A549 (cell line): ENCODE data around the gene DHX35. TPM values are rescaled to one million over a fixed set of nuclear protein-coding genes. Genes with fewer than 3 reads are reported as not detected.

Experiments used
- ATAC-seq, 2 experiments: fragments of 200-7000 bp in 1 of 2; fragments of >200 bp in 1 of 2; cut with Nextera tagmentation in 1 of 2; cut with Tn5 transposase in 1 of 2; 3 replicates each; pipeline versions ENCODE4 v1.8.0 to v1.9.1; 2018 to 2020; ENCODE audit warnings: mild to moderate bottlenecking in 1 of 2, moderate library complexity in 1 of 2
- CTCF ChIA-PET: fragments of 300-600 bp; sonication (Branson Sonifier 250); formaldehyde crosslinking; extraction: SDS; loops from one replicate; lab custom pipeline; 2021; ENCODE audit warnings: antibody characterized with exemption, inconsistent platforms; lab: Yijun Ruan, JAX
- POLR2A ChIA-PET: fragments of 350-600 bp; formaldehyde crosslinking; extraction: SDS; loops from one replicate; lab custom pipeline; 2021; ENCODE audit warnings: antibody characterized with exemption, inconsistent platforms; lab: Yijun Ruan, JAX
- DNase-seq, 2 experiments: peaks; one replicate each; pipeline versions ENCODE4 v3.0.0 to v3.0.0-alpha.2; 2011 to 2016; ENCODE audit warnings: low read depth in 1 of 2, low spot score in 1 of 2
- FAIRE-seq: peaks from 2 replicates; lab custom pipeline; 2011; peaks lifted over from hg19 to GRCh38; lab: Jason Lieb, UNC
- H3K27ac ChIP-seq, 2 experiments: fragments of >200 bp; sonication (Bioruptor Twin); formaldehyde crosslinking; 3 replicates each; pipeline ENCODE4 v1.5.1; 2016 to 2017
- H3K4me1 ChIP-seq: fragments of >200 bp; sonication (Bioruptor Twin); formaldehyde crosslinking; 3 replicates; pipeline ENCODE4 v1.6.1; 2016
- H3K4me2 ChIP-seq: fragments of >200 bp; sonication (Bioruptor Twin); formaldehyde crosslinking; 3 replicates; pipeline ENCODE4 v1.6.1; 2016
- H3K4me3 ChIP-seq: fragments of >200 bp; sonication (Bioruptor Twin); formaldehyde crosslinking; 3 replicates; pipeline ENCODE4 v1.5.1; 2016
- H3K9me3 ChIP-seq: fragments of >200 bp; sonication (Bioruptor Twin); formaldehyde crosslinking; 3 replicates; pipeline ENCODE4 v1.6.1; 2016
- ATOH8 ChIP-seq: fragments of 250-450 bp; sonication (Bioruptor Pico); IDR thresholded peaks from 2 replicates; pipeline ENCODE4 v1.5.0; 2020; ENCODE audit warnings: low read depth, mild to moderate bottlenecking, moderate library complexity
- BCL3 ChIP-seq: fragments of >200 bp; sonication (Bioruptor Twin); formaldehyde crosslinking; IDR thresholded peaks from 3 replicates; pipeline ENCODE4 v1.6.1; 2016
- CEBPB ChIP-seq, 2 experiments: fragments of >200 bp in 1 of 2; sonication (Bioruptor Twin) in 1 of 2; formaldehyde crosslinking in 1 of 2; IDR thresholded peaks; 2 replicates each; pipeline ENCODE4 v1.6.1; 2012 to 2016
- CHD2 ChIP-seq: fragments of 150-350 bp; IDR thresholded peaks from 2 replicates; pipeline ENCODE4 v1.6.1; 2014; ENCODE audit warnings: low read length; ENCODE audit not compliant: partially characterized antibody
- EHMT2 ChIP-seq: fragments of 200-600 bp; sonication (generic); IDR thresholded peaks from 2 replicates; pipeline ENCODE4 v1.6.1; 2016; ENCODE audit warnings: antibody characterized with exemption, low read depth, mild to moderate bottlenecking, moderate library complexity
- ESRRA ChIP-seq: fragments of 150-350 bp; IDR thresholded peaks from 2 replicates; pipeline ENCODE4 v1.6.1; 2014; ENCODE audit warnings: mild to moderate bottlenecking, low read length, borderline replicate concordance
- FOSL2 ChIP-seq, 2 experiments: fragments of 450-650 bp in 1 of 2; fragments of >200 bp in 1 of 2; sonication (Bioruptor Twin) in 1 of 2; formaldehyde crosslinking; IDR thresholded peaks; 2 replicates each; pipeline versions ENCODE4 v1.5.0 to v1.6.1; 2016 to 2020; ENCODE audit warnings: mild to moderate bottlenecking in 1 of 2, moderate library complexity in 1 of 2
- FOXS1 ChIP-seq: fragments of 250-450 bp; sonication (Bioruptor Pico); IDR thresholded peaks from 2 replicates; pipeline ENCODE4 v1.5.0; 2020; ENCODE audit warnings: mild to moderate bottlenecking, moderate library complexity
- HES2 ChIP-seq: fragments of >200 bp; sonication (Bioruptor Twin); formaldehyde crosslinking; IDR thresholded peaks from 2 replicates; pipeline ENCODE4 v1.6.1; 2016
- HEYL ChIP-seq: fragments of 250-450 bp; sonication (Bioruptor Pico); IDR thresholded peaks from 2 replicates; pipeline ENCODE4 v1.8.0; 2021; ENCODE audit warnings: mild to moderate bottlenecking, moderate library complexity
- KDM5A ChIP-seq: fragments of 200-600 bp; sonication (generic); IDR thresholded peaks from 2 replicates; pipeline ENCODE4 v1.6.1; 2016; ENCODE audit warnings: antibody characterized with exemption, mild to moderate bottlenecking
- MAZ ChIP-seq: fragments of 150-350 bp; IDR thresholded peaks from 2 replicates; pipeline ENCODE4 v1.6.1; 2014; ENCODE audit warnings: antibody characterized with exemption, low read depth, low read length, borderline replicate concordance
- NPAS2 ChIP-seq: fragments of 250-450 bp; sonication (Bioruptor Pico); IDR thresholded peaks from 2 replicates; pipeline ENCODE4 v1.8.0; 2022; ENCODE audit warnings: mild to moderate bottlenecking, moderate library complexity, borderline replicate concordance
- NR3C1 ChIP-seq: fragments of >200 bp; sonication (Bioruptor Twin); formaldehyde crosslinking; IDR thresholded peaks from 3 replicates; pipeline ENCODE4 v1.6.1; 2017
- PHF8 ChIP-seq: fragments of 200-600 bp; sonication (generic); IDR thresholded peaks from 2 replicates; pipeline ENCODE4 v1.6.1; 2016; ENCODE audit warnings: low read depth, mild to moderate bottlenecking, antibody characterized with exemption, moderate library complexity, borderline replicate concordance
- POLR2A ChIP-seq: IDR thresholded peaks from 2 replicates; pipeline ENCODE4 v1.6.1; 2012; ENCODE audit warnings: mild to moderate bottlenecking, low read length
- POLR2AphosphoS2 ChIP-seq: conservative IDR thresholded peaks from 2 replicates; pipeline ENCODE4 v1.6.1; 2012; ENCODE audit warnings: low read length, improper control_type of control experiment, inconsistent platforms
- RAD21 ChIP-seq, 2 experiments: fragments of >200 bp in 1 of 2; sonication (Bioruptor Twin) in 1 of 2; formaldehyde crosslinking in 1 of 2; IDR thresholded peaks in 1 of 2; conservative IDR thresholded peaks in 1 of 2; 2 replicates in 1 of 2; 3 replicates in 1 of 2; pipeline ENCODE4 v1.6.1; 2012 to 2018; ENCODE audit warnings: inconsistent platforms in 1 of 2
- RARB ChIP-seq: fragments of 250-450 bp; sonication (Bioruptor Pico); IDR thresholded peaks from 2 replicates; pipeline ENCODE4 v1.8.0; 2021; ENCODE audit warnings: mild to moderate bottlenecking, moderate library complexity
- RCOR1 ChIP-seq: fragments of 150-350 bp; IDR thresholded peaks from 2 replicates; pipeline ENCODE4 v1.6.1; 2014; ENCODE audit warnings: antibody characterized with exemption, low read length, low read depth
- RNF2 ChIP-seq: fragments of 200-600 bp; sonication (generic); IDR thresholded peaks from 2 replicates; pipeline ENCODE4 v1.6.1; 2016; ENCODE audit warnings: low read depth, mild to moderate bottlenecking, antibody characterized with exemption, moderate library complexity, borderline replicate concordance
- SMC3 ChIP-seq: fragments of >200 bp; sonication (Bioruptor Twin); formaldehyde crosslinking; IDR thresholded peaks from 3 replicates; pipeline ENCODE4 v1.6.1; 2018; ENCODE audit warnings: inconsistent platforms
- SREBF2 ChIP-seq: fragments of 450-650 bp; IDR thresholded peaks from 2 replicates; pipeline ENCODE4 v1.6.1; 2014; ENCODE audit warnings: mild to moderate bottlenecking, moderate library complexity
- TP53 ChIP-seq: fragments of 250-450 bp; sonication (Bioruptor Pico); IDR thresholded peaks from 2 replicates; pipeline ENCODE4 v1.5.0; 2021; ENCODE audit warnings: mild to moderate bottlenecking, moderate library complexity
- ZC3H11A ChIP-seq: fragments of 450-650 bp; IDR thresholded peaks from 2 replicates; pipeline ENCODE4 v1.6.1; 2014; ENCODE audit warnings: antibody characterized with exemption, mild to moderate bottlenecking
- ZFP36 ChIP-seq: fragments of 450-650 bp; IDR thresholded peaks from 2 replicates; pipeline ENCODE4 v1.6.1; 2014; ENCODE audit warnings: borderline replicate concordance; ENCODE audit not compliant: partially characterized antibody
- ZSCAN20 ChIP-seq: fragments of 250-450 bp; sonication (Bioruptor Pico); IDR thresholded peaks from 2 replicates; pipeline ENCODE4 v1.8.0; 2022; ENCODE audit warnings: mild to moderate bottlenecking, moderate library complexity
- WGBS: methylation state at CpG from one replicate; pipeline ENCODE4 v1.1.6; 2017; ENCODE audit errors: missing lambda C conversion rate; 5-methylcytosine and 5-hydroxymethylcytosine counted together
- polyA plus RNA-seq, 4 experiments: library from polyadenylated mRNA; depleted of rRNA in 3 of 4; stranded (reverse); fragments of >200 nt; fragmentation: RNase III in 1 of 4; extraction: RNeasy Plus Mini Kit Qiagen cat#74134 plus additional on column Dnase treatment in 1 of 4; gene quantifications; 2 replicates in 3 of 4; 3 replicates in 1 of 4; pipeline ENCODE4 v1.2.3, GENCODE V29; 2011 to 2017

The DHX35 gene
- polyA plus RNA-seq, 2 of the 4 experiments (the other 2 are of a cell fraction) = 7.7 to 13.8 TPM

GRCh38 chr20:38935285-38935684 is 26.9 kb upstream of the DHX35 start (continued):
- peak in 1 of 2 experiments; percentile 62; a peak in 1 of 4 replicates for TF ChIP-seq CEBPB (IDR thresholded peaks at IDR 0.05)

GRCh38 chr20:38935967-38936407 is 26.2 kb upstream of the DHX35 start:
- no peak overlapping the region for H3K4me3 ChIP-seq
- ATAC-seq = no peak
- WGBS = 96% methylated on average over 5 of the region's 5 CpGs
- FAIRE-seq = no peak
- no peak overlapping the region for H3K4me2 ChIP-seq
- DNase-seq = no peak
- no peak for TF ChIP-seq SREBF2
- TF ChIP-seq ZC3H11A = no peak
- no peak for TF ChIP-seq MAZ
- no peak for TF ChIP-seq NR3C1
- no peak for TF ChIP-seq ZFP36
- TF ChIP-seq RAD21 (conservative IDR thresholded peaks at IDR 0.05 in 1 of 2, IDR thresholded peaks at IDR 0.05 in 1 of 2) = no peak
- TF ChIP-seq RARB (CRISPR knock-in tag) = no peak
- TF ChIP-seq FOSL2 (IDR thresholded peaks at IDR 0.05) = no peak
- no peak for TF ChIP-seq FOSL2 (CRISPR knock-in tag; IDR thresholded peaks at IDR 0.05)
- TF ChIP-seq FOXS1 (CRISPR knock-in tag) = no peak
- TF ChIP-seq ATOH8 = no peak
- no peak for TF ChIP-seq KDM5A
- no peak for TF ChIP-seq BCL3
- TF ChIP-seq ZSCAN20 (CRISPR knock-in tag) = no peak
- no peak for TF ChIP-seq PHF8
- no peak for TF ChIP-seq RCOR1
- no peak for TF ChIP-seq HES2
- no peak for TF ChIP-seq TP53
- TF ChIP-seq POLR2AphosphoS2 = no peak
- TF ChIP-seq HEYL (CRISPR knock-in tag) = no peak
- H3K4me1 ChIP-seq = peaks cover 49% of the 10 kb centered on the region
- no peaks in the 10 kb centered on the region for H3K9me3 ChIP-seq
- ChIA-PET CTCF (interaction anchor here (1.0 to 1.6 kb wide), 6 partner anchors 10 to 113 kb away, joined by 3 to 13 read pairs (median 5); partner anchors contain the start of genes DHX35 and FAM83D), POLR2A (interaction anchor here (0.6 kb wide), 1 partner anchor 10 kb away, joined by 3 read pairs; the partner anchor contains the start of gene FAM83D)
- peak overlapping the region in 1 of 2 experiments; percentile 47; a peak in 2 of 6 replicates for H3K27ac ChIP-seq

GRCh38 chr20:38937000-38937399 is 25.1 kb upstream of the DHX35 start:
- DNase-seq (no peak), FAIRE-seq (no peak), ATAC-seq (no peak)
- Histone ChIP-seq H3K9me3 (no peaks in the 10 kb centered on the region), H3K4me3 (no peak overlapping the region), H3K4me2 (no peak overlapping the region), H3K27ac (no peak overlapping the region), H3K4me1 (peaks cover 39% of the 10 kb centered on the region)
- 93% methylated on average over 5 of the region's 5 CpGs for WGBS
- TF ChIP-seq EHMT2 (no peak), FOXS1 (CRISPR knock-in tag) (no peak), HEYL (CRISPR knock-in tag) (no peak), SMC3 (no peak), RCOR1 (no peak), HES2 (no peak), POLR2A (no peak), KDM5A (no peak), PHF8 (no peak), ZSCAN20 (CRISPR knock-in tag) (no peak), CHD2 (no peak), NPAS2 (CRISPR knock-in tag) (no peak), ESRRA (no peak), RNF2 (no peak)
- ChIA-PET CTCF (interaction anchor here (1.2 to 1.6 kb wide), 5 partner anchors 11 to 35 kb away, joined by 3 to 13 read pairs (median 4); partner anchors contain the start of genes DHX35 and FAM83D), POLR2A (no interaction called here)
